B cell (primary cell): ENCODE results near the gene MTERF4. TPM values are rescaled to one million over a fixed set of nuclear protein-coding genes. Genes with fewer than 3 reads are reported as not detected.

Experiments
- ATAC-seq: fragments of 200-7000 bp; cut with Tn5 transposase; one replicate; pipeline ENCODE4 v1.10.0; 2021; ENCODE audit warnings: low read depth, mild to moderate bottlenecking, moderate number of reproducible peaks, moderate library complexity
- CTCF ChIA-PET: fragments of 350-600 bp; sonication (Branson Sonifier 250); formaldehyde crosslinking; loops from one replicate; lab custom pipeline; 2021; ENCODE audit warnings: antibody characterized with exemption, inconsistent platforms; lab: Charles Lee
- POLR2A ChIA-PET: fragments of 350-600 bp; sonication (Branson Sonifier 250); formaldehyde crosslinking; loops from one replicate; lab custom pipeline; 2021; ENCODE audit warnings: antibody characterized with exemption; lab: Charles Lee
- DNase-seq: peaks from one replicate; pipeline ENCODE4 v3.0.0; 2013
- H2AFZ ChIP-seq: 2 replicates; pipeline ENCODE4 v1.6.1; 2012; ENCODE audit warnings: mild to moderate bottlenecking, low read depth, low read length; ENCODE audit not compliant: insufficient read depth, poor library complexity, severe bottlenecking
- H3K27ac ChIP-seq, 2 donors: 1 replicate in 1 of 2; 2 replicates in 1 of 2; pipeline ENCODE4 v1.5.1; 2012 to 2013; ENCODE audit warnings: low read length in 2 of 2, mild to moderate bottlenecking in 2 of 2, moderate library complexity in 1 of 2
- H3K27me3 ChIP-seq, 4 experiments: fragments of 200-600 bp in 1 of 4; sonication (generic) in 1 of 4; replicated peaks in 1 of 4; 1 replicate in 2 of 4; 2 replicates in 2 of 4; pipeline versions ENCODE4 v1.6.1 to v1.7.0; 2013 to 2016; ENCODE audit warnings: low read length in 3 of 4, mild to moderate bottlenecking in 2 of 4, mixed read lengths in 1 of 4, moderate library complexity in 1 of 4; ENCODE audit not compliant: insufficient read depth in 4 of 4, control insufficient read depth in 3 of 4; ENCODE audit errors: control extremely low read depth in 1 of 4
- H3K36me3 ChIP-seq, 2 experiments: replicated peaks in 1 of 2; 1 replicate in 1 of 2; 2 replicates in 1 of 2; pipeline versions ENCODE4 v1.6.1 to v1.7.1; 2013; ENCODE audit warnings: low read length in 1 of 2; ENCODE audit not compliant: insufficient read depth in 2 of 2, control insufficient read depth in 1 of 2; ENCODE audit errors: control extremely low read depth in 1 of 2, extremely low read depth in 1 of 2
- H3K4me1 ChIP-seq, 2 donors: fragments of 200-600 bp in 1 of 2; sonication (generic) in 1 of 2; 1 replicate in 1 of 2; 2 replicates in 1 of 2; pipeline versions ENCODE4 v1.5.1 to v1.6.1; 2013 to 2017; ENCODE audit warnings: low read length in 2 of 2; ENCODE audit not compliant: control insufficient read depth in 2 of 2, insufficient read depth in 2 of 2
- H3K4me2 ChIP-seq: replicated peaks from 2 replicates; pipeline ENCODE3; 2012; ENCODE audit warnings: mild to moderate bottlenecking, low read depth, low read length; ENCODE audit not compliant: poor library complexity, severe bottlenecking
- H3K4me3 ChIP-seq, 5 experiments: fragments of 200-600 bp in 1 of 5; sonication (generic) in 1 of 5; 1 replicate in 3 of 5; 2 replicates in 2 of 5; pipeline versions ENCODE4 v1.5.1 to v1.7.0; 2011 to 2016; ENCODE audit warnings: low read length in 4 of 5, mild to moderate bottlenecking in 4 of 5, low read depth in 2 of 5, control low read depth in 1 of 5, moderate library complexity in 1 of 5; ENCODE audit not compliant: insufficient read depth in 1 of 5; ENCODE audit errors: control extremely low read depth in 1 of 5, extremely low read depth in 1 of 5
- H3K79me2 ChIP-seq: fragments of 200-600 bp; sonication (generic); one replicate; pipeline ENCODE4 v1.6.0; 2016; ENCODE audit warnings: low read length; ENCODE audit not compliant: control insufficient read depth, insufficient read depth
- H3K9ac ChIP-seq: fragments of 200-600 bp; sonication (generic); 2 replicates; pipeline ENCODE4 v1.6.1; 2017; ENCODE audit warnings: mild to moderate bottlenecking, low read length, moderate library complexity
- H3K9me3 ChIP-seq, 3 donors: one replicate each; pipeline versions ENCODE4 v1.6.1 to v1.7.1; 2013; ENCODE audit warnings: low read length in 2 of 3; ENCODE audit not compliant: control insufficient read depth in 2 of 3, insufficient read depth in 1 of 3; ENCODE audit errors: control extremely low read depth in 1 of 3
- H4K20me1 ChIP-seq: 2 replicates; pipeline ENCODE4 v1.6.0; 2012; ENCODE audit warnings: mild to moderate bottlenecking, low read length; ENCODE audit not compliant: insufficient read depth, control insufficient read depth, poor library complexity, severe bottlenecking
- H3K27ac Mint-ChIP-seq: one replicate; pipeline ENCODE4 v1.8.0; 2021; ENCODE audit warnings: mixed read lengths
- H3K27me3 Mint-ChIP-seq: one replicate; pipeline ENCODE4 v1.8.0; 2021; ENCODE audit warnings: mixed read lengths
- H3K4me1 Mint-ChIP-seq: one replicate; pipeline ENCODE4 v1.8.0; 2021; ENCODE audit warnings: mixed read lengths
- H3K4me3 Mint-ChIP-seq: one replicate; pipeline ENCODE4 v1.8.0; 2021; ENCODE audit warnings: mixed read lengths
- H3K9me3 Mint-ChIP-seq: one replicate; pipeline ENCODE4 v1.8.0; 2022; ENCODE audit warnings: mixed read lengths; ENCODE audit not compliant: insufficient read depth
- EZH2 ChIP-seq: IDR thresholded peaks from 2 replicates; pipeline ENCODE4 v1.6.1; 2012; ENCODE audit warnings: borderline replicate concordance, low read depth, mild to moderate bottlenecking, moderate library complexity, low read length; ENCODE audit not compliant: insufficient read depth, poor library complexity, severe bottlenecking
- WGBS: methylation state at CpG from one replicate; pipeline ENCODE4 v1.1.5; 2013; ENCODE audit warnings: missing lambda C conversion rate; ENCODE audit not compliant: insufficient coverage; 5-methylcytosine and 5-hydroxymethylcytosine counted together
- intact Hi-C: fragments of 100-400 bp; cut with micrococcal nuclease; formaldehyde crosslinking; loops from one replicate; pipeline ENCODE4 v1.10.0; 2022
- polyA plus RNA-seq: library from polyadenylated mRNA; depleted of rRNA; stranded (reverse); fragments of >200 nt; gene quantifications from 2 replicates; pipeline ENCODE4 v1.2.3, GENCODE V29; 2012
- total RNA-seq, 2 donors: library from RNA; stranded (reverse); fragments of 120-200 nt in 1 of 2; gene quantifications; 1 replicate in 1 of 2; 2 replicates in 1 of 2; pipeline versions ENCODE4 v1.2.3 to v1.2.4, GENCODE V29; 2013 to 2022
- TF ChIP-seq, protein P1 (sequence below): fragments of 200-600 bp; IDR thresholded peaks from one replicate; pipeline ENCODE4 v1.8.0; 2022; ENCODE audit warnings: antibody characterized with exemption, mild to moderate bottlenecking

Gene MTERF4
- total and polyA plus RNA-seq, 2 donors (not counting 1 experiment from before 2014, with no cell fraction given) = 88.7 to 153 TPM

DNA sequence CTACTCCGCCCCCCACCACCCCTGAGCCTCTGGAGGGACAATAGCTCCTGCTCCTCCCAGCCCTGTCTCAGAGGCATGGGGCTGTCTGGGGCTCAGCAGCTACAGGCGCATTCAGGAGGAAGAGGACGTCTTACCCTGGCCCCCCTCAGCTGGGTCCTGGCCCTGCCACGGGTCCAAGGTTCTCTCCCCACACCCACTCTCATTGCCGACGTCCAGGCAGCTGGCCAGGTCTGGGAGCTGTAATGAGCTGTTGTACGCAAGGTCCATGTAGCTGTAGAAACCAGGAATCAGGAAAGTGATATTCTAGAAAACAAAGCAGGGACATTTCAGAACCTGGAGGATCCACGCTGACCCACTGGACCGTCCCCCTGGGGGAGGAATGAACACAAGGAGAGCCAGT, 33.6 kb upstream of the MTERF4 start:
- H3K9me3 Mint-ChIP-seq = no peaks in the 10 kb centered on the region
- Histone ChIP-seq H3K79me2 (no peaks in the 10 kb centered on the region), H3K4me1 (no peaks in the 10 kb centered on the region), H3K4me3 (no peak overlapping the region), H3K27me3 (no peaks in the 10 kb centered on the region), H2AFZ (no peak overlapping the region), H3K36me3 (peaks cover 0 to 18% of the 10 kb centered on the region in 2 experiments), H3K27ac (no peak overlapping the region), H4K20me1 (no peaks in the 10 kb centered on the region), H3K9me3 (no peaks in the 10 kb centered on the region), H3K4me2 (no peak overlapping the region), H3K9ac (no peak overlapping the region)
- H3K27ac Mint-ChIP-seq = no peak overlapping the region
- ATAC-seq (no peak), DNase-seq (no peak)
- intact Hi-C loops = no loop called here
- ChIA-PET CTCF (interaction anchor here (1.5 kb wide), 1 partner anchor 57 kb away, joined by 3 read pairs; no protein-coding TSS in a partner anchor), POLR2A (no interaction called here)
- TF ChIP-seq EZH2 = no peak
- TF ChIP-seq, protein P1, sequence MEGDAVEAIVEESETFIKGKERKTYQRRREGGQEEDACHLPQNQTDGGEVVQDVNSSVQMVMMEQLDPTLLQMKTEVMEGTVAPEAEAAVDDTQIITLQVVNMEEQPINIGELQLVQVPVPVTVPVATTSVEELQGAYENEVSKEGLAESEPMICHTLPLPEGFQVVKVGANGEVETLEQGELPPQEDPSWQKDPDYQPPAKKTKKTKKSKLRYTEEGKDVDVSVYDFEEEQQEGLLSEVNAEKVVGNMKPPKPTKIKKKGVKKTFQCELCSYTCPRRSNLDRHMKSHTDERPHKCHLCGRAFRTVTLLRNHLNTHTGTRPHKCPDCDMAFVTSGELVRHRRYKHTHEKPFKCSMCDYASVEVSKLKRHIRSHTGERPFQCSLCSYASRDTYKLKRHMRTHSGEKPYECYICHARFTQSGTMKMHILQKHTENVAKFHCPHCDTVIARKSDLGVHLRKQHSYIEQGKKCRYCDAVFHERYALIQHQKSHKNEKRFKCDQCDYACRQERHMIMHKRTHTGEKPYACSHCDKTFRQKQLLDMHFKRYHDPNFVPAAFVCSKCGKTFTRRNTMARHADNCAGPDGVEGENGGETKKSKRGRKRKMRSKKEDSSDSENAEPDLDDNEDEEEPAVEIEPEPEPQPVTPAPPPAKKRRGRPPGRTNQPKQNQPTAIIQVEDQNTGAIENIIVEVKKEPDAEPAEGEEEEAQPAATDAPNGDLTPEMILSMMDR = no peak
- peaks cover 8% of the 10 kb centered on the region for H3K4me1 Mint-ChIP-seq
- no peaks in the 10 kb centered on the region for H3K27me3 Mint-ChIP-seq
- WGBS = 98% methylated on average over 6 of the region's 9 CpGs
- no peak overlapping the region for H3K4me3 Mint-ChIP-seq

DNA sequence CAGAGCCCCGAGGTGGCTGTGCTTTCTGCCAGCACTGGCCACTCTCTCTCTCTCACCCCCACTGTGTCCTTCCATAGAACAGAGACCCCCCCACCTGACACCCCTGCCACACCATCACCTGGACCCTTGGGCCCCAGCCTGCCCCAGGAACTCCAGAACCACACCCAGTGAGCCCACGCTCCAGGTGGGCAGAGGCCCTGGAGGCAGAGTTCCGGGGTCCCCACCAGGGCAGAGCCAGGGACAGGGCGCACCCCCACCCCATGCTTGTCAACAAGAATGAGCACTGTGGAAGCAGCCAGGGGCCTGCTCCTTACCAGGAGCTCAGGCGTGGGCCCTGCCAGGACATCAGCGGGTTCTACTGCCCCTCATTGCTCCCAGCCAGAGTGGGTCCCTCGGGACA, 32.6 kb upstream of the MTERF4 start:
- Mint-ChIP-seq H3K4me1 (peaks cover 13% of the 10 kb centered on the region), H3K27me3 (no peaks in the 10 kb centered on the region), H3K27ac (no peak overlapping the region), H3K9me3 (no peaks in the 10 kb centered on the region), H3K4me3 (no peak overlapping the region)
- no peak for DNase-seq
- no peak for ATAC-seq
- no peak overlapping the region for H3K4me3 ChIP-seq
- H3K9ac ChIP-seq = no peak overlapping the region
- H2AFZ ChIP-seq = no peak overlapping the region
- no peaks in the 10 kb centered on the region for H3K79me2 ChIP-seq
- WGBS = 90% methylated on average over 6 of the region's 7 CpGs
- TF ChIP-seq EZH2 = no peak
- TF ChIP-seq, protein P1 = no peak
- peaks cover 0 to 21% of the 10 kb centered on the region in 2 experiments for H3K36me3 ChIP-seq
- no peak overlapping the region for H3K4me2 ChIP-seq
- no peak overlapping the region for H3K27ac ChIP-seq
- no peaks in the 10 kb centered on the region for H4K20me1 ChIP-seq
- CTCF ChIA-PET = no interaction called here
- H3K9me3 ChIP-seq = peaks cover 0 to 5% (median 0%) of the 10 kb centered on the region in 3 donors
- intact Hi-C loops = no loop called here
- no peaks in the 10 kb centered on the region for H3K27me3 ChIP-seq
- POLR2A ChIA-PET = no interaction called here
- H3K4me1 ChIP-seq = peaks cover 4 to 5% of the 10 kb centered on the region in 2 donors
